ENCODE results near the gene ZMYND12. TPM values are rescaled to one million over a fixed set of nuclear protein-coding genes. Genes with fewer than 3 reads are reported as not detected.

ZMYND12 gene
- total RNA-seq, 1 donor from 2014 or later: 0.40 TPM

DNA sequence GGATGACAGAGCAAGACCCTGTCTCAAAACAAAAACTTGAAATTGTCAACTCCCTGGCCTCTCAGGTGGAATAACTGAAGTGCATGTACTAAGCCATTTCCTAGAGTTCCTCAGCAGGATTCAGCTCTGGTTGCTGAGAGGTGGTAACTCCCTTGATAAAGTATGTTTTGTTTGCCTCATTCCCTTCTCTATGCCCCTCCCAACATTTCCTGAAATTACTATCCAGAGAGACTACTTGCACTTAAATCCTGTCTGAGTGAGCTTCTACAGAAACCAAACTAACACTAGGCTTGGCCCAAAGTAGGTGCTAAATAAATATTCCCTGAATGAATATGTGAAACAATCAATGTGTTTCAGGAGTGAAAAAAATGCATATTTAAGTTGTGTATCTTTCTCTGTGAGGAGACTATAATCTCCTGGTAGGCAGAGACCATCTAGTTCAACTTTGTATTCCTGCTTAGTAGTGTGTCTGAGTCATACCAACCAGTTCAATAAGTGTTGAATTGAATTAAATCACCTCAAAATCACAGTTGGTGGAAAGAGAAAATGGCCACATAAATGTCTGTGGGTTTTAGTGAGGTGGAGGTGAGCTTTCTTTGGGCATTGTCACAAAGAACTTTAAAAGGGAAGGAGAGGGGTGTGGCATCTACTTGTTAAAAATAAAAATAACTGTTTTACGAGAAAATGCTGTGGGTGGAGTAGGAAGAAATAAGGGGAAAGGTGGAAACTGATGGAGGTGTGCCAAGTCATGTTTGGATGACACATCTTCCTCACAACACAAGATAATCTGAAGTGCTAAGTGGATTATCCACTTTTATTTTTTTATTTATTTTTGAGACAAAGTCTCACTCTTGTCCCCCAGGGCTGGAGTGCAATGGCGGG is 62.6 kb downstream of the ZMYND12 start:
- no peak for DNase-seq (ENCODE audit: low read depth, low spot score)

DNA sequence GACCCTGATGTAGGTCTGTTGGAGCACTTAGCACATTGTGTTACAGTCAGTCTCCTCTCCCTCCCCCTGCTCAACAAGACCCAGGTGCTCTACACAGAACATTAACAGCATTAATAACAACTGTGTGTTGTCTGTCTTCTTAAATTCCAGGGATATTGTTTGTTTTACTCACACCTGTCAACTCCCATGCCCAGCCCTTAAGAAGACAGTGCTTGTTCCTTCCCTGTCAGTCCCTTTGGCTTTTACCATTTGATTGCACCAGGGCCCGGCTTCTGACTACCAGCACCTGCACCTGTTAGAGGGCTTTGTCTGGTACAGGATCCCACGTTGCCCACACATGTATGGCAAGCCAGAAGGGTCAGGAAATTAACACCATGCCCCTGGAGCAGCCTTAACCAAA is 63.6 kb downstream of the ZMYND12 start:
- DNase-seq (ENCODE audit: low read depth, low spot score): no peak

DNA sequence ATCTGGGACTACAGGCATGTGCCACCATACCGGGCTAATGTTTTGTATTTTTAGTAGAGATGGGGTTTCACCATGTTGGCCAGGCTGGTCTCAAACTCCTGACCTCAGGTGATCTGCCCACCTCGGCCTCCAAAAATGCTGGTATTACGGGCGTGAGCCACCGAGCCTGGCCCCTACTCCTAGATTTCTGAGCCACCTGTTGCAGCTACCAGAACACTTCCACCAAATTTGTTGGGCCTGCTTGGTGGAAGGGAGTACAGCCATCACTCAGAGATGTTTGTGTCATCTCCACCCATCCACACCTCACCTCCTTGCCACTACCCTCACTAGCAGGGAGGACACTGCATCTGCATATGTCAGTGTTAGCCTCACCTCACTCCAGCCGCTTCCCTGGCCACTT is 69.8 kb downstream of the ZMYND12 start:
- DNase-seq (ENCODE audit: low read depth, low spot score): no peak

DNA sequence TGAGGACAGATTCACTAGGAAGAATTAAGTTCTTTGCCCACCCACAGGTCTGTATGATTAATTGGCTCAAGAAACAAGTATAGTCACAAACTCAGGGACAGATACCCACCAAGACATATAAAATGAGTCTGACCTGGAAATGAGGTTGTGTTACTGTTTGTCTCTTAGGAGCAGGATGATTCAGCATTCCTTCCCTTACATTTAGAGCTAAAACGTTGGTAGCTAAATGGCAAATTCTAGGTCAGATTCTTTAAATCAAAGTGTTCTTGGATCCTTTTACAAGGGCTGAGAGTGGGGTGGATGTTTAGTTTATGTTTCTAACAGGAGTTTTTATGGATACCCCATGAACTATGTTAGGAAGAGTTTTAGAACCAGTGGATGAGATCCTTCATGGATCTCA is 70.5 kb downstream of the ZMYND12 start:
- DNase-seq (ENCODE audit: low read depth, low spot score): no peak

DNA sequence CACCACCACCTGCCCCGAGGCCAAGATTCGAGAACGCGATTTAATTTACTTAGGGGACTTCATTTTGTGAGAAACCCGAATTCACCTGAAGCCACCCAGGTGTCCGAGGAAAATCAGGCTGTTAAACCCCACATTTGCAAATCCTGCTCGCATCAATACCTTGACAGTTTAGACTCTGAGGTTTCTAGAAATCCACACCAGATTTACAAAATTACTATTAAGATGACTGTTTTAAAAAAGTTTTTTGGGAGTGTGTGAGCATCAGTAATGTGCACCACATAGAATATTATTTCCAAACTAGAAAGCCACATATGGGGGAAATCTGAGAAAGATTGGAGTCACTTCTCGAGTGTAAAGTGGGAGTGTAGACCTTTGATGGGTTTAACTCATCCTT is 74.5 kb downstream of the ZMYND12 start:
- no peak for DNase-seq (ENCODE audit: low read depth, low spot score)

DNA sequence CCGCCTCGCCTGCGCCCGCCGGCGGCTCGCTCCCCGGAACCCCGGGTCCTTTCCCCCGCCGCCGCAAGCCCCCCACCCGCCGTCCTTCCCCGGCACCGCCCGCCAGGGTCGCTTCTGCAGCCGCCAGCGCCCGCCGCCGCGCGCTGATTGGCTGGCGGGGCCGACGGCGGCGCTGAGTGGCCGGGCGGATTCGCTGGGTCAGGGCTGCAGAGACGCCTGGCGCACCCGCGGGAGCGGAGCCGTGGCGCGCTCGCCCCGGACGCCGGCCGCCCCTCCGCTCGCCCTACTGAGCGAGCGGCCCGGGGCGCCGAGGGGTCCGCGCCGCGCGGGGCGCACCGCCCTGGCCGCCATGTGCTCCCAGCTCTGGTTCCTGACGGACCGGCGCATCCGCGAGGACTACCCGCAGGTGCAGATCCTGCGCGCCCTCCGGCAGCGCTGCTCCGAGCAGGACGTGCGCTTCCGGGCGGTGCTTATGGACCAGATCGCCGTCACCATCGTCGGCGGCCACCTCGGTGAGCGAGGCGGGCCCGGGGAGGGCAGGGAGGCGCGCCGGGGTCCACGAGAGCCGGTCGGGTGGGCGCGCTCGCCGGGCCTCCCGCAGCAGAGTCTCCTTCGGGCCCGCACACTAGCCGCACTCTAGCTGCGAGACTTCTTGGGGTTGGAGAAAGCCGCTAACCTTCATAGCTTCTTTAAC is 75.1 kb downstream of the ZMYND12 start, which contains the start of gene RIMKLA:
TSS of gene RIMKLA (plus strand) at position 207 of the 694 bp plus-strand sequence. CDS start at position 350, 143 bp downstream.
- DNase-seq (ENCODE audit: low read depth, low spot score): no peak

Other genes with a start within 250 kb of the ZMYND12 start
- gene FOXJ3, start 120.8 kb downstream of the ZMYND12 start, total RNA-seq: 12.4 and 16.1 TPM in 2 replicates
- 0.04 and 0.07 TPM in 2 replicates for gene RIMKLA, start 75.2 kb downstream of the ZMYND12 start, total RNA-seq
- 22.0 and 28.3 TPM in 2 replicates for gene PPCS, start 521 bp upstream of the ZMYND12 start, total RNA-seq
- gene CCDC30, start 7.3 kb upstream of the ZMYND12 start, total RNA-seq: 0.53 and 0.60 TPM in 2 replicates
- gene PPIH, start 202.4 kb upstream of the ZMYND12 start, total RNA-seq: 33.7 and 39.2 TPM in 2 replicates
- gene YBX1, start 226.4 kb upstream of the ZMYND12 start, total RNA-seq: 971 and 997 TPM in 2 replicates